ENCODE results near the gene GHRL.
"Not testable (repeated sequence)": the region's sequence is repeated elsewhere in the genome, so short reads cannot be mapped to it uniquely, and the experiment has no call there.

GHRL gene

GRCh38 chr3:10272977-10273376 lies 19.8 kb downstream of the GHRL start:
- no peak for DNase-seq (ENCODE audit: low read depth)

- not testable (repeated sequence) for DNase-seq (ENCODE audit: low read depth)
Observed at GRCh38 chr3:10272476-10272875, 20.3 kb downstream of the GHRL start.

GRCh38 chr3:10269443-10269842 lies 23.3 kb downstream of the GHRL start:
- no peak for DNase-seq (ENCODE audit: low read depth)

- no peak for DNase-seq (ENCODE audit: low read depth)
Observed at GRCh38 chr3:10268930-10269329, 23.8 kb downstream of the GHRL start.

GRCh38 chr3:10268116-10268515 lies 24.6 kb downstream of the GHRL start:
- no peak for DNase-seq (ENCODE audit: low read depth)

- not testable (repeated sequence) for DNase-seq (ENCODE audit: low read depth)
Observed at GRCh38 chr3:10266936-10267335, 25.8 kb downstream of the GHRL start.

GRCh38 chr3:10265833-10266232 lies 26.9 kb downstream of the GHRL start:
- DNase-seq (ENCODE audit: low read depth) = no peak

- DNase-seq (ENCODE audit: low read depth) = no peak
Observed at GRCh38 chr3:10263646-10264363, 28.9 kb downstream of the GHRL start.

- DNase-seq (ENCODE audit: low read depth) = no peak
Observed at GRCh38 chr3:10262027-10262426, 30.7 kb downstream of the GHRL start.

- no peak for DNase-seq (ENCODE audit: low read depth)
Observed at GRCh38 chr3:10260211-10260701, 32.5 kb downstream of the GHRL start.

- no peak for DNase-seq (ENCODE audit: low read depth)
Observed at GRCh38 chr3:10259798-10260197, 32.9 kb downstream of the GHRL start.

- no peak for DNase-seq (ENCODE audit: low read depth)
Observed at GRCh38 chr3:10259036-10259435, 33.7 kb downstream of the GHRL start.

- DNase-seq (ENCODE audit: low read depth) = no peak
Observed at GRCh38 chr3:10255835-10256234, 36.9 kb downstream of the GHRL start.

- no peak for DNase-seq (ENCODE audit: low read depth)
Observed at GRCh38 chr3:10253731-10254130, 39.0 kb downstream of the GHRL start.

- DNase-seq (ENCODE audit: low read depth) = no peak
Observed at GRCh38 chr3:10251006-10251405, 41.7 kb downstream of the GHRL start.

GRCh38 chr3:10249833-10250232 lies 42.9 kb downstream of the GHRL start:
- DNase-seq (ENCODE audit: low read depth) = no peak

- no peak for DNase-seq (ENCODE audit: low read depth)
Observed at GRCh38 chr3:10248984-10249748, 43.6 kb downstream of the GHRL start.

GRCh38 chr3:10248184-10248983 lies 44.4 kb downstream of the GHRL start, which contains the start of gene TATDN2:
Gene TATDN2 (plus strand): TSS chr3:10248459. CDS start chr3:10249201, 742 bp downstream.
- peak; percentile 84 for DNase-seq (ENCODE audit: low read depth)

- DNase-seq (ENCODE audit: low read depth) = no peak
Observed at GRCh38 chr3:10247679-10248183, 45.0 kb downstream of the GHRL start.

- no peak for DNase-seq (ENCODE audit: low read depth)
Observed at GRCh38 chr3:10245081-10245712, 47.5 kb downstream of the GHRL start.

- no peak for DNase-seq (ENCODE audit: low read depth)
Observed at GRCh38 chr3:10244009-10244408, 48.7 kb downstream of the GHRL start.
